HG02870 (cell line): ENCODE data around the gene ITPR1.
A peak's percentile ranks its signal among the peaks of the same experiment; 100 is the strongest.

ENCODE experiments used
- ATAC-seq: cut with Tn5 transposase; IDR thresholded peaks from one replicate; pipeline ENCODE4 v1.9.1; 2021; ENCODE audit warnings: mild to moderate bottlenecking, moderate library complexity; ENCODE audit not compliant: unreplicated experiment

ITPR1 gene

DNA sequence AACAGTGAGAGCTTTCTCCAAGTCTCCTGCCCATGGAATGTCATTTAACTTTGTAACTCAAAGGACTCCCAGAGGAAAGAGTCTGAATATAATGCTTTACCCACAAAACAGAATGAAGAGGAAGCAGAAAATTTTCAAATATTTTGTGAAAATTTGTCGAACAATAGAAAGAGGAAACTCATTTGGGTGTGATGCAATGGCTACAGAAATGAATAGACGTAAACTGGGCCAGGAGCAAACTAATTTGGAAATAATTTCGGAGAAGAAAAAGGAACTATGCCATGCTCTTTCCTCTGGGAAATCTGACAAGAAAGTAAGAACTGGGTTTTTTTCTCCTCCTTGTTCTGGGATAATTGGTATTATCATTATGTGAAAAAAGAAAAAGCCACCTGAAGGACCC, 14.9 kb upstream of the ITPR1 start:
- ATAC-seq, result no peak

GRCh38 chr3:4491855-4492207, 1.3 kb upstream of the ITPR1 start:
- ATAC-seq, result no peak

- no peak for ATAC-seq
Measured at GRCh38 chr3:4492208-4493013, 737 bp upstream of the ITPR1 start.

DNA sequence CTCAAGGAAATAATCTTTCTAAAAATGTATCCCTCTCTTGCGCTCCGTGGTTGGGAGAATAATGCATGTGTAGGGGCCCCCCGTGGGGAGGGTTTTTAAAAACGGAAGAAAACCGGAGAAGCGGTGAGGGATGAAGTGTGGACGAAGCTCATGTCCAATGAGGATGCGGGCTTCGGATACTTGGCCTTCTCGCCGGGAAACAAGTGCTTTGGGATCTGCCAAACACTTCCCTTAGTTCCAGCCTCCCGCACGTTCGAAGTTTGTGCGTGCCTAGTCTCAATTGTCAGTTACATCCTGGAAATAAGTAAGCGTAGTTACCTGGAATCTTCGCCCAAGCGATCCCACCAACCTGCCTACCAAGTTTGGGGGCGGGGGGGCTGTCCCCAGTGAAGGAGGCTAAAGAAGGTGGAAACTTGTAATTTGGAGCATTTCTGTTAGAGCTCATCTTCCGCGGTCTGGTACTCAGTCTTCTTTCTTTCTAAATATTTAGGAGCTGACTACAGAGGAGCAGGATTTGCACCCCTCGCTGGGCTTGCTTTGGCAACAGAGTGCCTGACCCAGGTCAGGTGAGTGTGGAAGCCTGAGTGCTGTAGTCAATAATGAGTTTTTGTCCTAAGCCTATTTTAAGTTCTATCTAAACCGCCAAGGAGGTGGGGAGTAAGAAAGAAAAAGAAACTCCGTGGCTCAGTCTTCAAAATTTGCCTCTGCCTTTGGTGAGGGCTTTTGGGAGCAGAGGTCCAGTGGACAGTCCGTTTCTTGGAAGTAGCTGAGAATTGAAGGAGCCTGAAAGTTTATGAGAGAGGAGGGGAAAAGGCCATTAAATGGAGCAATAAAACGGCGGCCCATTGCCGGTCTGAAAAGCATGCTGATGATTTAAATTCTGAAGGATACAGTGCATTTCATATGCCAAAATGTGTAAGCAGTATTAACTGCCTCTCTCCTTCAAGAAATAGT, 1.1 kb downstream of the ITPR1 start:
- ATAC-seq, result no peak

- no peak for ATAC-seq
Measured at GRCh38 chr3:4494895-4495264, 1.7 kb downstream of the ITPR1 start.

GRCh38 chr3:4495294-4496086, 2.3 kb downstream of the ITPR1 start:
- no peak for ATAC-seq

DNA sequence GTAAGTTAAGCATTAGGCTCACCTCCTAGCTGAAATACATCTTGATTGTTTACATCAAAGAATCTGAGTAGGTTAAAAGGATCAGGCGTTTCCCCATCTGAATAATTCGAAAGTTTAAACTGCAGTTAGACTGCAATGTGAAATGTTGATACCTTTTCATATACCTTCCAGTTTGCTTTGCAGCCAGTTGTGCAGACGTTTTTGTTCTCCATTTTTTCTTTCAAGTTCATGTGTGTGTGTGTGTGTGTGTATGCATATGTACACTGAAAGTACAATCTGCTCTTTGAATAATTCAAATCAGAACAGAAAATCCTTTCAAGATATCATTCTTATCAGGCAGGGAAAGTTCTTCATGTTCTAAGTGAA, 2.9 kb downstream of the ITPR1 start:
- no peak for ATAC-seq

GRCh38 chr3:4497005-4497692, 4.0 kb downstream of the ITPR1 start:
- no peak for ATAC-seq

GRCh38 chr3:4497843-4498324, 4.7 kb downstream of the ITPR1 start:
- ATAC-seq, result no peak

GRCh38 chr3:4498446-4498845, 5.3 kb downstream of the ITPR1 start:
- no peak for ATAC-seq

DNA sequence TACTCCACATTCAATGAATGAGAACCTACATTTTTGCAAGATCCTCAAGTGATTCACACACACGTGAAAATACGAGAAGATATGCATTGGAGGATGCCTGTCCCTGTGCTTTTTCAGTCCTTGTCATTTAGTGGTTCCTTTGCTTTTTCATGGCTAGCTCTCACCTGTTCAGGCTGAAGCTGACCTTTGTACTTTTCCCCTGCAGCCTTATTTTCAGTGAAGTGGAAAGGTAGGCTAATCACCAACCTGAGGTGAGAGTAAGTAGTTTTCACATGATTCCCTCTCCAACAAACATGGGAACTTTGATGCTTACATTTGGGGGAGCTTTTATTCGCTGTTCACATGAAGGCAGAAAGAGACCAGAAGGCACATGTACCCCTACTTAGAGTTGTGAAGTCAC, 8.3 kb downstream of the ITPR1 start:
- no peak for ATAC-seq

DNA sequence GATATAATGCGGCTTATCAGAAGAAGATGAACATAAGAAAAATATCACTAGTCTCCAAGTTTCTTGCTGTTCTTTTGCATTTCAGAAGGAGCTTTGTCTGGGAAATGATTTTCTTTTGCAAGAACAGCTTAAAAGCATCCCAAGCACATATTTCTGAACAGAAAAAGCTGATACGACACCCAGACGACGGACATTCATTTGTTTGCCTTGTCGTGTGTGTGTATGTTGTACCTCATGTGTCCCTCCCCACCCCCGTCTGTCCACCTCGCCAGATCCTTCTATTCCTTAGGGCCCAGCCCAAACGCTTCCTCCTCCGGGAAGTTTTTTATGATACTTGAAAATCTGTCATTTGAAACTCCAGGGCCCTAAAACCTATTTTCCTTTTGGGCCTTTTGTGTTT, 8.8 kb downstream of the ITPR1 start:
- no peak for ATAC-seq

GRCh38 chr3:4503050-4503449, 9.9 kb downstream of the ITPR1 start:
- peak; percentile 52 for ATAC-seq

GRCh38 chr3:4504340-4505261, 11.5 kb downstream of the ITPR1 start:
- ATAC-seq, result no peak

GRCh38 chr3:4505688-4506558, 12.8 kb downstream of the ITPR1 start:
- no peak for ATAC-seq

DNA sequence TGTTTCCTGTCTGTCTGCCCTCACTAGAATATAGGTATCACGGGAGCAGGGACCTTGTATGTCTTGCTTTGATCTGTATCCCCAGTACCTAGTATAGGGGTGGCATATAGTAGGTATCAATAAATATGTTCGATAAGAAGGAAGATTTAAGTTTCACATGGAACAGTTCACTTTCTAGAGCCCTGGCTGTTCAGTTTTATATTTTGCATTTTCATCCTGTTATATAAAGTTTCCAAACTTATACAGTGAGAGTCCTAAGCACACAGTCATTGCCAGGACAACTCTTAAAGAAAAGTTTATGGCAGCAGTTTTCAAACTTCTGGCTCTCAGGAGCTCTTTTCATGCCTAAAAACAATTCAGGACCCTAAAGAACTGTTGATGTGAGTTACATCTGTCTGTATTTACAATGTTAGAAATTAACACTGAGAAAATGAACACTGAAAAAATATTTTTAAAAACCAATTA, 13.4 kb downstream of the ITPR1 start:
- no peak for ATAC-seq

DNA sequence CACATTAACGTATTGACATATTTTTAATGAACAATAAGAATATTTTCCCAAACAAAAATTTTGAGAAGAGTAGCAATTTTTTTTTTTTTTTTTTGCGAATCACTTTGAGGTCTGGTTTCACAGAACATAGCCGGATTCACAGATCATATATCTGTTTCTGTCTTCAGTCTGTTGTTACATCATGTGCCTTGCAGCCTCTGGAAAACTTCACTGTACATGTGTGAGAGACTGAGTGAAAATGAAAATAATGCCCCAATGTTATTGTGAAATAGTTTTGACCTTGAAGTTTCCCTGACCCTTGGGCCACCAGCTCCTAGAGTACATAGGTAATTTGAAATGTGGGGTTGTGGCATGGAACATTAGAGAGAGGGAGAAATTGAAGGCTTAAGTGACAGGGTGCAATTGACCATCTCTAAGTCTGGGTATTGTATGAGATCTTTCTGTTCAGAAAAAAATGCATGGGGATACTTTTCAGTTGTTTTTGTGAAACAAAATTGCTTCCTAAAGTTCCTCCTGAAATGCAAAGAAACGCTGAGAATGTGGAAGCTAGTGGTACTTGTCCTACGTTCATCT, 14.0 kb downstream of the ITPR1 start:
- ATAC-seq, result no peak
